GM18858 (cell line): ENCODE results near the gene EIF5B.
"Not testable (repeated sequence)": the region's sequence is repeated elsewhere in the genome, so short reads cannot be mapped to it uniquely, and the experiment has no call there.

Source experiments
- ATAC-seq: cut with Tn5 transposase; IDR thresholded peaks from one replicate; pipeline ENCODE4 v1.9.1; 2021; ENCODE audit not compliant: unreplicated experiment

EIF5B gene

GRCh38 chr2:99337113-99338028, at the start of gene EIF5B:
Gene EIF5B (plus strand): TSS chr2:99337389. CDS start chr2:99337555, 166 bp downstream.
- ATAC-seq: peak; percentile 48

GRCh38 chr2:99297994-99298393, 39.2 kb upstream of the EIF5B start:
- ATAC-seq: no peak

GRCh38 chr2:99299580-99299979, 37.6 kb upstream of the EIF5B start:
- ATAC-seq: no peak

DNA sequence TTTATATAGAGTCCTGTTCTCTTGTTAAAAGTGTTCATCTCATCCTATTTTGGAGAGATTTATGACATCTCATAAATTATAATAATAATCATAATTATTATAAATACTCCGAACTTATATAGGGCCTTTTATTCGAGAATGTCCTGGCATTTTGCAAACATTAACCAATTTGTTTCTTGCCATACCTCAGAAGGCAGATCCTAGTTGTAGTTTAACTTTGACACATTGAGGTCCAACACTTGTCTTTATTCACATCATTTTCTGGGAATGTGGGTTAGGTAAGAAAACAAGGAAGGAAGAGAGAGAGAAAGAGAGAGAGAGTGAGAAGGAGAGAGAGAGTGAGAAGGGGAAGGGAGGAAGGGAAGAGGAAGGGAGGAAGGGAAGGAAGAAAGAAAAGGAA, 36.1 kb upstream of the EIF5B start, which contains the start of gene LYG1:
LYG1 (minus strand) TSS at position 101 of the 400 bp plus-strand sequence. CDS start 5,527 bp downstream, outside the sequence.
- not testable (repeated sequence) for ATAC-seq

DNA sequence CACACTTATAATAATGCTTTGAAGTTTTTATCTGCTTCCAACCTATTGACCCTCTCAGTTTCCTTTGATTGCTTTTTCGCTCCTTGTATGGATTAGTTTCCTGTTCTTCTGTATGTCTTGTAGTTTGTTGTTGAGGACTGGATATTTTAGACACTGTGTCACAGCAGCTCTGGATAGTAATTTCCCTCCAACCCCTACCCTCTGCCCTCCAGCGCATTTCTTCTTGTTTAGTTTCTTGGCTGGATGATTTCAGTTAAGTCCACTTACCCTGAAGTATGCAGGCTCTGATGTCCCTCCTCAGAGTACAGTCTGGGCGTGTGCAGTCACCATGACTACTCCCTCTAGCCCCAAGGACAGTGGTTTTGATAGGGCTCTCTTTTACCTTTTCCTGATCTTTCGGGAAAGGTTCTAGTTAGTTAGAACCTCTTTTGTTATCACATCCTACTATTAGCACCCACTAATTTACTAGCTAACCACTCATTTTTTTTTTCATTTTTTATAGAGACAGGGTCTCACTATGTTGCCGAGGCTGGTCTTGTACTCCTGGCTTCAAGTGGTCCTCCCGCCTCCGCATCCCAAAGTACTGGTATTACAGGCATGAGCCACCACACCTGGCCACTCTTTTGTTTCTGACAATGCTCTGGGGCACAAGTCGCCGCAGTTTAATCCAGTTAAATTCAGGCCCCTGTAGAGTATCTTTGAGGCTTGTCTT, 19.9 kb upstream of the EIF5B start:
- no peak for ATAC-seq

- not testable (repeated sequence) for ATAC-seq
Measured at GRCh38 chr2:99317873-99318200, 19.4 kb upstream of the EIF5B start.

DNA sequence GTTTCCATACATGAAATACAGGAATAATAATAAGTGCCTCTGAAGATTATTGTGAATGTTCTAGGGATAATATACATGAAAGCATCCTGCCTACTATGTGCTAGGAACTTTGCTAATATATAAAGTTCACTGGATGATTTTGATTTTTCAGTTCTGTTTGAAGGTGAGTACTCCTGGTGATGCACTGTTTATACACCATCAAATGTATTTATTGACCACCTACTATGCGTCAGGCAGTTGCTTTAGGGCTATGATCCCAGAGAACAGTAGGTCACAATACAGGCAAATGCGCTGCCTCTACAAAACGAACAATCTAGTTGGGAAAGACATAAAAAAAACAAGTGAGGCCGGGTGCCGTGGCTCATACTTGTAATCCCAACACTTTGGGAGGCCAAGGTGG, 11.8 kb upstream of the EIF5B start:
- ATAC-seq: no peak

DNA sequence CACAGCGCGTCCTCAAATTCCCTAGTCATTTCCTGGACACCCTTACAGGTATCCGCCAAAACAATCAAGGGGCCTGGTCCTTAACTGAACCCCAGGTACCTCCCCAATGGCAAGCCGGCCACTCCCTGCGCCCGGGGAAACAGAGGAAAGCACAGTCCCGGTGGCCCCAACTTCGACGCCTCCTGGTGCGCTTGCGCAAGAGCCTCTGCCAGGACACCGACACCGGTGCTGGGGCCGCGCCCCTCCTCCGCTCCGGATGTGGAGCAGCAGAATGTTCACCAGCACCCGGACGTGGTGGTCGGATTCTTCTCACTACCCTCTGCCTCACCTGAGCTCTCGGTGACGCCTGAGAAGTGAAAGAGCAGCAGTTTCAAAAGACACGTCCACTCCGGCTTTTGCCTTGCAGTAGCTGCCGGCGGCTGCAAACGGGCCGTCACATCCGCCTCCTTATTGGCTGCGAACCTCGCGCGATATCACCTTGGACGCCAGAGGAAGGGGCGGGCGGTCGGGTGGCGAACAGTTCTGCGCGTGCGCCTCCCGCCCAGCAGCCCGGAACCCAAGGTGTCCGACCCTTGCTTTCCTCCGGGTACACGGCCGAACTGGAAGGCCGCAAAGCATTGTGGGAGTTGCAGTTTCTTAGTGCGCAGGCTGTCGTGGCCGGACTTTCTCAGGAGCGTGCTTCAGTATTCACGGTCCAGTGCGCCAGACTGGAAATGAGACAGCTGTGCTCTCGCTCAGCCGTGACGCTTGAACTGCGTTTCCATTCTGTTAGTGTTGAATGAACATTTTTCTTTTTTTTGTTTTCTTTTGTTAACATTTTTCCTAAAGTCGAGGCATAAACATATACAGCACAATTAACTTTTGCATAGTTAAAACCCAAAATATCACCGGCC, 1.0 kb upstream of the EIF5B start, which contains the start of gene TXNDC9:
TXNDC9 (minus strand) TSS at position 423 of the 893 bp plus-strand sequence. CDS start 3,123 bp downstream, outside the sequence.
- ATAC-seq: peak; percentile 66

- peak; percentile 5 for ATAC-seq
Measured at GRCh38 chr2:99336804-99337112, 431 bp upstream of the EIF5B start.

GRCh38 chr2:99338029-99338585, 918 bp downstream of the EIF5B start:
- ATAC-seq: no peak

GRCh38 chr2:99340669-99341236, 3.6 kb downstream of the EIF5B start:
- no peak for ATAC-seq

- no peak for ATAC-seq
Measured at GRCh38 chr2:99342536-99342935, 5.3 kb downstream of the EIF5B start.

DNA sequence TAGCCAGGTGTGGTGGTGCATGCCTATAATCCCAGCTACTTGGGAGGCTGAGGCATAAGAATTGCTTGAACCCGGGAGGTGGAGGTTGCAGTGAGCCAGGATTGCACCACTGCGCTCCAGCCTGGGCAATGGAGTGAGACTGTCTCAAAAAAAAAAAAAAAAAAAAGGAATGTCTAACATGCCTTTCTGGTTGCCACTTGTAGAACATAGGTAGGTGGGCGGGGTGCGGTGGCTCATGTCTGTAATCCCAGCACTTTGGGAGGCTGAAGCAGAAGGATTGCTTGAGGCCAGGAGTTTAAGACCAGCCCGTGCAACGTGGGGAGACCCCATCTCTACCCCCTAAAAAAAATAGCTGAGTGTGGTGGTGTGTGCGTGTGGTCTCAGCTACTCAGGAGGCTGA, 8.3 kb downstream of the EIF5B start:
- ATAC-seq: not testable (repeated sequence)

DNA sequence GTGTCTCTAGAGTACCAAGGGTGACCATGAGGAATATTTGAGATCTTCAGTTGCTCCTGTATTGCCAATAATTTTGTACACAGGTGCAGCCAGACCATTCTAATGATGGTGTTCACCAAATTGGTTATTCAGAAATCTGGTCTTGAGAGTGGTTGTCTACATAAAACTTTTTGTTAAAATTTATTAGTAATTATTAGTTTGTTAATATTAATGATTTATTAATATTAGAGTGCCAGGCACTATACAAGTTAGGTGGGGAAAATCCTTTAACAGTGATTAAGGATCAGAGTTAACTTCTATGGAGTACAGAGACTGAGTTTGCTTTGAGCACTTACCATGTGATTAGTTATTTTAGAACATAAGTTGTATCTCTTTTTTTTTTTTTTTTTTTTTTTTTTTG, 9.0 kb downstream of the EIF5B start:
- ATAC-seq: no peak

- peak; percentile 37 for ATAC-seq
Measured at GRCh38 chr2:99348173-99348572, 11.0 kb downstream of the EIF5B start.

- no peak for ATAC-seq
Measured at GRCh38 chr2:99350194-99350593, 13.0 kb downstream of the EIF5B start.

DNA sequence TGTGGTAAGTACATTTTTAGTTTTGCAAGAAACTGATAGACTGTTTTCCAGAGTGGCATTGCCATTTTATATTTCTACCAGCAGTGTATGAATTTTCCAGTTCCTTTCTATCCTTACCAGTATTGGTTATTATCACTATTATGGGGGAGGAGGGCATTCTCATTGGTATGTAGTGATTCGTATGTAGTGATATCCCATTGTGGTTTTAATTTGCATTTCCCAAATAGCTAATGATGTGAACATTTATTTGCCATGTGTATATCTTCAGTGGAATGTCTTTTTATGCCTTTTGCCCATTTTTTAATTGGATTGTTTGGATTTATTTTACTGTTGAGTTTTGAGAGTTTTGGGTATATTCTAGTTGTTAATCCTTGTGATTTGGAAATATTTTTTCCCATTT, 16.9 kb downstream of the EIF5B start:
- no peak for ATAC-seq

DNA sequence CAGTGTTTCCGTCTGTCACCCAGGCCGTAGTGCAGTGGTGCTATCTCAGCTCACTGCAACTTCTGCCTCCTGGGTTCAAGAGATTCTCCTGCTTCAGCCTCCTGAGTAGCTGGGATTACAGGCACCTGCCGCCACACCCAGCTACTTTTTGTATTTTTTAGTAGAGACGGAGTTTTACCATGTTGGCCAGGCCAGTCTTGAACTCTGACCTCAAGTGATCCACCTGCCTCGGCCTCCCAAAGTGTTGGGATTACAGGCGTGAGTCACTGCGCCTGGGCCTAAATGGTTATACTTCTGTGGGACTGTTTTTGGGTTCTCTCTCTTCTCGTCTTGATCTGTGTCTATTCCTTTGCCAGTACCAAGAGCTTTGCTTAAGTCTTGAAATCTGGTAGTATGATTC, 17.6 kb downstream of the EIF5B start:
- ATAC-seq: not testable (repeated sequence)

GRCh38 chr2:99356853-99357252, 19.7 kb downstream of the EIF5B start:
- ATAC-seq: no peak

- no peak for ATAC-seq
Measured at GRCh38 chr2:99365661-99366060, 28.5 kb downstream of the EIF5B start.
